HG03159 (cell line): ENCODE data around the gene MKI67.

Experiments used
- ATAC-seq: cut with Tn5 transposase; IDR thresholded peaks from one replicate; pipeline ENCODE4 v1.9.1; 2021; ENCODE audit warnings: mild to moderate bottlenecking, moderate library complexity; ENCODE audit not compliant: unreplicated experiment

Gene MKI67

DNA sequence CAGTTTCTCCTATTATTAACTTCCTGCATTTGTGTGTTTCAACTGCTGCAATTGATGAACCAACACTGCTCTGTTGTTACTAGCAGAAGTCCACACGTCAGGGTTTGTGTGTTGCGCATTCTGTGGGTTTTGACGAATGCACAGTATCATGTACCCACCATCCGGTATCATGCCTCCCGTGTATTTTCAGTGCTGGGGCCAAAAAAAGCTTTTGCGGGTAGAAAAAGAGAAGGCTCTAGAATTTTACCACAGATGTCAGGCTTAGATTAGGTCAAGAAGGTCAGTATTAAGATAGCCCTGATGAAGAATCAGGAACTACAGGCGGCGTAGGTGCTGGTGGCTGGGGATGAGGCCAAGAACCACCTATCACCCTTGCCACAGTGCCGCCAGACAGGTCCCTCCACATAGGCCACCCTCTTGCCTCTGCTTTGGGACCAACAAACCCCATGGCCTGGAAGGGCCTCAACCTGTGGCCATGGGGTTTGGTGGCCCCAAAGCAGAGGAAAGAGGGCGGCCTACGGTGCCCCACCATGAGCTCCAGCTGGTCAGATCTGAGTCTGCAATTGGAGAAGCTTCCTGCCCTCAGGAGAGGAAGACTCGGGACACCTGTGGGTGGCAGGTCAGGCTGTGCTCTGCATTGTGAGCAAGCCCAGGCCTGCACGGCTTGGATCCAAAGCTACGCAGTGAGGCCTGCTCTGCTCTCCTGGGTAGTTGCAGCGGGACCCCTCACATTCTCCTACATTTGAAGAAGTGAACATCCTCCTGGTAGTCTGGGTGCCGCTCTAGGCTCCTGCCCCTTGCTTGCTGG is 71.9 kb downstream of the MKI67 start:
- ATAC-seq, result no peak

GRCh38 chr10:128053356-128053755 is 72.9 kb downstream of the MKI67 start:
- ATAC-seq, result no peak

- ATAC-seq, result no peak
Measured at GRCh38 chr10:128052696-128053095, 73.5 kb downstream of the MKI67 start.

DNA sequence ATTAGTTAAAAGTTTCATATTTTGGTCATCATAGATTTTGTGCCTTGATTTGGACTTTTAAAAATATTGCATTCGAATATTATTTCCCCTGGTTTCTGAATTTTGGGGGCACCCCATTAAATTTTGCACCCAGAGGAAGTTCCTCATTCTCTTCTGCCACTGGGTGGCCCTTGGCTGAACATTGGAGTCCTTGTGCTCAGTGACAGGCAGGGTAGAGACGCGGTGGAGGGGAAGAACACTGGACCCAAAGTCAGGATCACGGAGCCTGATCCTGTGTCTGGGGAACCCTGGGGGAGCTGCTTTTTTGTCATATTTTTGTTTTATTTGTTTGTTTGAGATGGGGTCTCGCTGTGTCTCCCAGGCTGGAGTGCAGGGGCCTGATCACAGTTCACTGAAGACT is 74.7 kb downstream of the MKI67 start:
- no peak for ATAC-seq

GRCh38 chr10:128050936-128051335 is 75.3 kb downstream of the MKI67 start:
- ATAC-seq, result no peak

GRCh38 chr10:128050121-128050516 is 76.1 kb downstream of the MKI67 start:
- no peak for ATAC-seq

DNA sequence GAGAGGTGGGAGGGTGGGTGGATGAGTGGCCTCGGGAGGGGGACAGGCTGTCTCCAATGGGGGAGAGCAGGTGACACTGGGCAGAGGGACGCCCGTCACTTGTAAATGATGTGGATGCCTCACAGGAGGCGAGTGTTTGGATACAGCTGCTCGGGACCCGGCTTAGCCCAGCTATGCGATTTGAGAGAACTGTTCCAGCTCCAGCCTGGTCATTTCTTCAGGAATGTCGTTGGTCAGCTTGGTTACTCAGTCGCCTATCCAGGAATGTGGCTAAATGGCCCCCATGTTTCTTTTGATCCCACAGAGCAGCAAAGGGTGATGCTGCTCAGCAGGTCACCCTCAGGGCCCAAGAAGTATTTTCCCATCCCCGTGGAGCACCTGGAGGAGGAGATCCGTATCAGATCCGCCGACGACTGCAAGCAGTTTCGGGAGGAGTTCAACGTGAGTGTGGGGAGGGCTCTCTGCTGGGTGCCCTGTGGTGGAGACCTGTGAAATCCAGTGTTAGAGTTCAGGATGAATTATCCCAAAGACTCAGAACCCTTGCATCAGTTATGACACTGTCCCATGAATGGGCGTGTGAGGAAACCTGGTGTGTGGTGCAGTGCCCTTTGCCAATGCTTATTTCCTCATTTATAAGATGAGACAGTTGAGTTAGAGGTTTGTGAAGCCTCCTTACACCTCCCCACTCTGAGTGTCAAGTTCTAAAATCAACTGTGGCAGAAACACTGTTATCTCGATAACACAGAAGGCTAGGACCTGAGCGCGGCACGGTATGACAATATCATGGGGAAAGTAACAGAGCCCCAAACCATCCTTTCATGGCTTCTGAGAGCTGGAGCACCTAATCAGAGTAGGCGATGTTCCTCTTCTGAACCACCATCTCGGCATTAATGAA is 76.8 kb downstream of the MKI67 start:
- ATAC-seq, result no peak

GRCh38 chr10:128048819-128049210 is 77.4 kb downstream of the MKI67 start:
- ATAC-seq, result no peak

GRCh38 chr10:128047991-128048818 is 78.0 kb downstream of the MKI67 start:
- ATAC-seq, result peak; percentile 30

DNA sequence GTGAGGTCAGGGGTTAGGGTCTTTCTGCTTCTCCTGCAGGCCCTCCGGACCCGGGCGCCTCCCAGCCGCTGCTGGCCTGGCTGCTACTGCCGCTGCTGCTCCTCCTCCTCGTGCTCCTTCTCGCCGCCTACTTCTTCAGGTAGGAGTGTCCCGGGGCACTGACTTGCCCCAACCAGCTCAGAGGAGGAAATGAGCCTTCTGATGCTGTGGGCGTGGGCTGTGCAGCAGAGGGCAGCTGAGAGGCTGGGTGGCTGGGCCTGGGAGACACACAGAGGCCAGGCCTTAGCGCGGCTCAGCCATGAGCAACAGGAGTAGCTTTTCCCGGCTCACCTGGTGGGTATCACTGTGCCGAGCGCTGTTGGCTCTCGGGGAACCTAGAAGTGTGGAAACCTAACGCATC is 78.9 kb downstream of the MKI67 start:
- peak; percentile 99 for ATAC-seq

DNA sequence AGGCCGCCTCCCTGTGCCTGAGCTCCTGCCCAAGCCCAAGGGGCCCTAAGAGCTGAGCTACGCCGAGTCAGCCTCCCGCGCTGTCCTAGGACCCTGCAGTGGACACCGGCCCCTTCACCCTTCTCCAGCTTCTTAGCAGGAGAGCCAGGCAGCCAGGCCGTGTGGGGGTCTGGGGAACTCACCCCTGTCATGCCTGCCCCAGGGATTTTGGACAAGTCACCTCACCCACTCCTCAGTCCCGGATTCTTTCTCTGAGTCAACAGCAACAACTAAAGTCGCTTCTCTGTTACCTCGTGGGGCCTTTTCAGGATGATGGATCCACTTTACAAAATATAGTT is 79.3 kb downstream of the MKI67 start:
- ATAC-seq, result no peak
